Mesothelial cell of epicardium (in vitro differentiated cells): ENCODE data around the gene BTF3. TPM values are rescaled to one million over a fixed set of nuclear protein-coding genes. Genes with fewer than 3 reads are reported as not detected.
A peak's percentile ranks its signal among the peaks of the same experiment; 100 is the strongest.

Experiments
- DNase-seq, 2 experiments: peaks; one replicate each; pipeline ENCODE4 v3.0.0; 2021; ENCODE audit warnings: low spot score in 2 of 2; ENCODE audit not compliant: unreplicated experiment in 2 of 2
- H3K27ac Mint-ChIP-seq: 2 replicates; pipeline ENCODE4 v1.8.0; 2021; ENCODE audit warnings: mixed read lengths
- H3K27me3 Mint-ChIP-seq: 2 replicates; pipeline ENCODE4 v1.8.0; 2021; ENCODE audit warnings: low read depth, mixed read lengths
- H3K36me3 Mint-ChIP-seq: 2 replicates; pipeline ENCODE4 v1.8.0; 2021; ENCODE audit warnings: mixed read lengths
- H3K4me1 Mint-ChIP-seq: 2 replicates; pipeline ENCODE4 v1.8.0; 2021; ENCODE audit warnings: mixed read lengths
- H3K4me3 Mint-ChIP-seq: 2 replicates; pipeline ENCODE4 v1.8.0; 2021; ENCODE audit warnings: mild to moderate bottlenecking, moderate library complexity, mixed read lengths
- H3K9me3 Mint-ChIP-seq: 2 replicates; pipeline ENCODE4 v1.8.0; 2021; ENCODE audit warnings: mixed read lengths
- total RNA-seq: library from RNA; stranded (reverse); gene quantifications from 3 replicates; pipeline ENCODE4 v1.2.1, GENCODE V29; 2021
- TF ChIP-seq, protein P1 (sequence below): fragments of 200-600 bp; sonication (generic); IDR thresholded peaks from one replicate; pipeline ENCODE4 v1.5.0; 2021; ENCODE audit warnings: antibody characterized with exemption; ENCODE audit not compliant: unreplicated experiment

Gene BTF3
- total RNA-seq: 641 to 666 TPM (median 655 TPM) in 3 replicates

DNA sequence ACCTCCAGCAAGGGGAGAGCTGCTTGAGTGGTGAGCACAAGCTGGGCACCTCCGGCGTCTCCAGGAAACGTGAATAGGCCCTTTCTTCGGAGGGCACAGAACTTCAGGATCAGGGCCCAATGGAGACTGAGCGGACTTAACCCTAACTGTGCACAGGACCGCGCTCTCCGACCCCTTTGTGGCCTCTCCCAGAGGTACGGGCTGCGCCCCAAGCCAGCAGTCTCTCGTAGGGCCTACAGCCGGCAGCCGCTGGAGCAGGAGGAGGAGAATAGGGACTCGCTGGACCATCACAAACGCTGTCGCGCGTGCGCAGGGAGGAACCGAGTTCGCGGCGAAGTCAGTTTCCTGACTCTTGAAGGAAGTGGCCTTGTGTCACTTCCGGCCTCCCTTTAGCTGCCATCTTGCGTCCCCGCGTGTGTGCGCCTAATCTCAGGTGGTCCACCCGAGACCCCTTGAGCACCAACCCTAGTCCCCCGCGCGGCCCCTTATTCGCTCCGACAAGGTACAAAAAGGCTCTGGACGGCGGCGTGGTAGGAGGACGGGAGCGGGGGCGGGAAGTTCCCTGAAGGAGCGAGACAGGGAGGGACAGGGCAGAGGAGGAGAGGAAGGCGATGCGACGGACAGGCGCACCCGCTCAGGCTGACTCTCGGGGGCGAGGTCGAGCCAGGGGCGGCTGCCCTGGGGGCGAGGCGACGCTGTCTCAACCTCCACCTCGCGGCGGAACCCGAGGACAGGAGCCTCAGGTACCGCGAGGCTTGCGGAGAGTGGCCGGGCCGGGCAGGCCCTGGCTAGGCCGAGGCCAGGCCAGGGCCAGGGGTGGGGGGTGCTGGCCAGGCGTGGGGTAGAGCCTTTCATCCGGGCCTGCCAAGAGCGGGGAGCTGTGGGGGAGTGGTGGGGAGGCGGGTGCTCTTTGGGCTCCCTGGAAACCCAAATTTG is at the start of gene BTF3:
Gene BTF3 (plus strand): TSS at position 386 of the 936 bp plus-strand sequence. CDS start 226 bp downstream, at position 612.
- Mint-ChIP-seq H3K27me3 (peaks cover 2% of the 10 kb centered on the region), H3K4me1 (peaks cover 33% of the 10 kb centered on the region), H3K36me3 (peaks cover 22% of the 10 kb centered on the region), H3K4me3 (peak within 1 kb of the TSS; percentile 98), H3K27ac (peak within 1 kb of the TSS; percentile 100), H3K9me3 (no peaks in the 10 kb centered on the region)
- TF ChIP-seq, protein P1, sequence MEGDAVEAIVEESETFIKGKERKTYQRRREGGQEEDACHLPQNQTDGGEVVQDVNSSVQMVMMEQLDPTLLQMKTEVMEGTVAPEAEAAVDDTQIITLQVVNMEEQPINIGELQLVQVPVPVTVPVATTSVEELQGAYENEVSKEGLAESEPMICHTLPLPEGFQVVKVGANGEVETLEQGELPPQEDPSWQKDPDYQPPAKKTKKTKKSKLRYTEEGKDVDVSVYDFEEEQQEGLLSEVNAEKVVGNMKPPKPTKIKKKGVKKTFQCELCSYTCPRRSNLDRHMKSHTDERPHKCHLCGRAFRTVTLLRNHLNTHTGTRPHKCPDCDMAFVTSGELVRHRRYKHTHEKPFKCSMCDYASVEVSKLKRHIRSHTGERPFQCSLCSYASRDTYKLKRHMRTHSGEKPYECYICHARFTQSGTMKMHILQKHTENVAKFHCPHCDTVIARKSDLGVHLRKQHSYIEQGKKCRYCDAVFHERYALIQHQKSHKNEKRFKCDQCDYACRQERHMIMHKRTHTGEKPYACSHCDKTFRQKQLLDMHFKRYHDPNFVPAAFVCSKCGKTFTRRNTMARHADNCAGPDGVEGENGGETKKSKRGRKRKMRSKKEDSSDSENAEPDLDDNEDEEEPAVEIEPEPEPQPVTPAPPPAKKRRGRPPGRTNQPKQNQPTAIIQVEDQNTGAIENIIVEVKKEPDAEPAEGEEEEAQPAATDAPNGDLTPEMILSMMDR: no peak
- peak; percentile 87 to 93 for DNase-seq

DNA sequence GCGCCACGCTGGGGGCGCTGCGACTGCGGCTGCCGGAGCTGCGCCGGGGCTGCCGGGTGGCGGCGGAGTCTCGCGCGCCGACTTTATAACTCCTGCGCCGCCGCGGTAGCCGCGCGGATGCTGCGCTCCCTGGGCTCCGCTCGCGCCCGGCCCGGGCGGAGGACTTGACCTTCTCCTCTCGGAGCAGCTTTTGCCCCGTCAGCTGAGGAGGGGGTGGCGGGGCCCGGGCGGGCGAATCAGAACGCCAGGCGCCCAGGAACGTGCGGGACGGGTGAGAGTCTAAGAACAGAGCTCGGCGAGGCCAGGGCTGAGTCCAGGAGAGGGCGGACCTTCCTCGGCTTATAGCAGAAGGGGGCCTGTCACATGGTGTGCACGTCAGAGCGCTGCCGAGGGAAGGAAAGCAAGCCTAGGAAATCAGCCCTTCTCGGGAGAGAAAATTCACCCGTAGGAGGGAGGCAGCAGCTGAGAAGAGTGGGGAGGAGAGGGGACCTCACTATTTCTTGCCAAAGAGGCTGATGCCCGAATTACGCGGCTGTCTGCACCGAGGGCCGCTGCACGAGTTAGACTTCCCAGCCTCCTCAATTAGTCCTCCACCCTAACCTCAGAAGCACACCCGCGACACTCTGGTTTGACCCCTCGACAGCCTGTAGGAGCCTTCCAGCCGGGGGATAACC is 49.6 kb upstream of the BTF3 start, which contains the start of gene FOXD1:
Gene FOXD1 (minus strand): TSS at position 315 of the 674 bp plus-strand sequence. CDS start 415 bp downstream, outside the sequence.
- peaks cover 89% of the 10 kb centered on the region for H3K27me3 Mint-ChIP-seq
- H3K4me3 Mint-ChIP-seq: peak within 1 kb of the TSS; percentile 68
- H3K27ac Mint-ChIP-seq: no peak within 1 kb of the TSS

DNA sequence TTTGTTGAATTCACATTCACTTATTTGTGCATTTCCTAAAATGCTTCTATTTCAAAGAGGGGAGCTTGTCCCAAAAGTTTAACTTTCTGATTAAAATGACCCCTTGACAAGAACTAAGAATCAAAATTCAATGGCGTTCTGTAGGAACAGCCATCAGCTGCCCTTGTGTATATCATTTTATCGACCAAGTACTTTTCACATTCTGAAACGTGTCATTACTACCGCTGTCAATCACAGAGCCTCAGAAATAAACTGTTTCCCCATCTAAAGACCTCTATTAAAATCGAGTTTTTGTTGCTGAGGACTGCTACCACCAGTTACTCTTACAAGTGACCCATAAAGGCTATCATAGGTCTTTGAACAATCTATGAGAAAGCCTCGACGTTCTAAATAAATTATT is 48.1 kb upstream of the BTF3 start:
- H3K27me3 Mint-ChIP-seq: peaks cover 84% of the 10 kb centered on the region
- no peak overlapping the region for H3K27ac Mint-ChIP-seq
- no peak overlapping the region for H3K4me3 Mint-ChIP-seq
- peaks cover 11% of the 10 kb centered on the region for H3K4me1 Mint-ChIP-seq
- DNase-seq: no peak
- no peaks in the 10 kb centered on the region for H3K36me3 Mint-ChIP-seq
- no peaks in the 10 kb centered on the region for H3K9me3 Mint-ChIP-seq
- TF ChIP-seq, protein P1: no peak

More for the DNA sequence above, 49.6 kb upstream of the BTF3 start, which contains the start of gene FOXD1:
- peak; percentile 27 to 65 for DNase-seq
- Mint-ChIP-seq H3K4me1 (peaks cover 11% of the 10 kb centered on the region), H3K36me3 (no peaks in the 10 kb centered on the region), H3K9me3 (no peaks in the 10 kb centered on the region)
- TF ChIP-seq, protein P1: no peak

DNA sequence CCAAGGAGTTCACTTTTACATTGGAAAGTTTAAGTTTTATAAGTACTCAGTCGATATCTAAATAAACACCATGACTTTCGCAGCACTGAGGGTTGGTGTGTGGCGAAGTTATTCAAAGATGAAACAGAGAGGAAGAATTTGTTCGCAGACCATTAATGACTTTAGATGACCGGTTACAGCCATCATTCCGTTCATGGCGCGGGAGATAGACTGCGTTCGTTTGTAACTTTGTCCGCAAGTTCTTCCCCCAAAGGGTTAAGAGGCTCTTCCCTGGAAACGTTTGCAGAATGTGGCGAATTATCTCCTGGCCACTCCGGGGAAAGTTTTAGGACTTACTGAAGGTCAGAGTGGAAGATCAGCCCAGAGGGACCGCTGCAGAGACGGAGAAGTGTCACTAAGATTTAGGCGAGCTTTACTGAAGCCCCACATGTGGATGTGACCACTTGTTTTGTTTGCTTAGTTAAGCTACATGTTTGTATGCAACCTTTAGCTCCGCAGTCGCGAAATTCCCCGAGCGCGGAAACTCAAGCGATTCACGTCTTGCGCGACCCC is 47.5 kb upstream of the BTF3 start:
- TF ChIP-seq, protein P1: no peak
- Mint-ChIP-seq H3K4me3 (peak overlapping the region; percentile 30), H3K4me1 (peaks cover 11% of the 10 kb centered on the region), H3K27ac (no peak overlapping the region), H3K36me3 (no peaks in the 10 kb centered on the region), H3K27me3 (peaks cover 82% of the 10 kb centered on the region), H3K9me3 (no peaks in the 10 kb centered on the region)
- no peak for DNase-seq
